ENCODE results near the gene HK2.

Gene HK2

GRCh38 chr2:74860079-74860478 is 26.2 kb downstream of the HK2 start:
- DNase-seq: no peak

GRCh38 chr2:74860521-74860920 is 26.6 kb downstream of the HK2 start:
- DNase-seq: no peak

- DNase-seq: no peak
These were observed 27.6 kb downstream of the HK2 start for GRCh38 chr2:74861531-74861930.

GRCh38 chr2:74862020-74862964 is 28.4 kb downstream of the HK2 start:
- no peak for DNase-seq

GRCh38 chr2:74863802-74864248 is 29.9 kb downstream of the HK2 start:
- DNase-seq: no peak

GRCh38 chr2:74864728-74865722 is 31.1 kb downstream of the HK2 start:
- no peak for DNase-seq

GRCh38 chr2:74865770-74866674 is 32.1 kb downstream of the HK2 start:
- no peak for DNase-seq

- DNase-seq: no peak
These were observed 34.1 kb downstream of the HK2 start for GRCh38 chr2:74867841-74868658.

GRCh38 chr2:74869517-74869916 is 35.6 kb downstream of the HK2 start:
- DNase-seq: no peak

- no peak for DNase-seq
These were observed 37.0 kb downstream of the HK2 start for GRCh38 chr2:74870951-74871350.

GRCh38 chr2:74871414-74871813 is 37.5 kb downstream of the HK2 start:
- no peak for DNase-seq

GRCh38 chr2:74872389-74872836 is 38.5 kb downstream of the HK2 start:
- no peak for DNase-seq

- DNase-seq: no peak
These were observed 39.2 kb downstream of the HK2 start for GRCh38 chr2:74873012-74873665.

GRCh38 chr2:74873678-74874640 is 40.0 kb downstream of the HK2 start:
- no peak for DNase-seq

- DNase-seq: no peak
These were observed 42.4 kb downstream of the HK2 start for GRCh38 chr2:74876081-74876886.

- DNase-seq: no peak
These were observed 43.4 kb downstream of the HK2 start for GRCh38 chr2:74877376-74877775.

GRCh38 chr2:74877781-74878433 is 44.0 kb downstream of the HK2 start:
- no peak for DNase-seq

- DNase-seq: no peak
These were observed 44.6 kb downstream of the HK2 start for GRCh38 chr2:74878551-74878950.
